Measurements from ENCODE around the gene HSBP1.

Gene HSBP1

DNA sequence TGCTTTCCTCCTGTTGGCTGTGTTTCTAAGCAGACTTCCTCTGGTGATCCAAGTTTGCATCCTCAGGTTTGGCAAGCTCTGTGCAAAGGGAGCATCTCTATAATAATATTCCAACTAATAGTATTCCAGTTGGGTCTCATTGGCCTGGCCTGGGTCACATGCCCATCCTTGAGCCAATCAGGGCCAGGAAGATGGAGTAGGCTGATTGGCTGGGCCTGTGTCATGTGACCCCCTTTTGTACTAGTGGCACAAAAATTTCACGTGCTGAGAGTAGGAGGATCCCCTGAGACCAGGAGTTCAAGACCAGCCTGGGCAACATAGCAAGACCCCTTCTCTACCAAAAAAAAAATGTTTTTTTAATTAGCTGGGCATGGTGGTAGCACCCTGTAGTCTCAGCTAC lies 55.9 kb downstream of the HSBP1 start:
- Histone ChIP-seq H3K9me3 (ENCODE audit: control insufficient read depth in 1 of 2, low read length in 2 of 2) (no peaks in the 10 kb centered on the region), H3K9ac (ENCODE audit: low read depth in 1 of 2, low read length in 2 of 2) (no peak overlapping the region), H3K27me3 (ENCODE audit: control insufficient read depth in 1 of 2, insufficient read depth in 2 of 2, low read length in 2 of 2) (no peaks in the 10 kb centered on the region), H3K27ac (ENCODE audit: low read depth, low read length) (no peak overlapping the region), H3K4me3 (ENCODE audit: low read depth in 1 of 2, low read length in 2 of 2) (no peak overlapping the region), H3K4me1 (ENCODE audit: control insufficient read depth in 1 of 2, insufficient read depth in 2 of 2, low read length in 2 of 2) (no peaks in the 10 kb centered on the region), H3K36me3 (ENCODE audit: control insufficient read depth in 1 of 2, insufficient read depth in 2 of 2, low read length in 2 of 2) (no peaks in the 10 kb centered on the region)
